ENCODE measurements around the gene PLA2G2D.

Gene PLA2G2D

DNA sequence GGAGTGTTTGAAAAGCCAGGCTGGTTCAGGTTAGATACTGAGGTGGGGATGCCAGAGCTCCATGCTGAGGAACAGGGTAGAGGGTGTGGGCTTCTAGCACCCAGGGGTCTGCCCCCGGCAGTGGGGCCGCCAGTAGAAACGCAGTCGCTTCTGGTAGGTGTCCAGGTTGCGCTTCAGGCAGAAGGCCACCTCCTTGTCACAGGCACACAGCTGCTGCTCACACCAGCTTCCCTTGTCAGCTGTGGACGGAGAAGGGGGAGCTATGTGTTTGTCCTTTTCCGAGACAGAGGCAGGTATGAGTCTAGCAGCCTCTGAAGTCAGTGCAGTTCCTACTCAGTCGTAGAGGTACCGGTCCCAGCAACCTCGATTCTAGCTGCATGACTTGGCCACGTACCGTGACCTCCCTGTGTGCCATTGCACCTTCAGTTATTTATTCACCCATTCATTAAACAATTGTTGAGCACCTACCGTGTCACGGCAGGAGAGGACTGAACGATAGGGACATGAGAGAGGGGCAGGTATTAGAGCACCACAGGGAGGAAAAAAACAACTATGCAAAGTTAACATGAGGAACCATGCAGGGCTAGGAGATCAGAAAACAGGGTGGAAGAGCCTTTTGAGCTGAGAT, 5.2 kb downstream of the PLA2G2D start:
- no peak for DNase-seq (ENCODE audit: low read depth)

DNA sequence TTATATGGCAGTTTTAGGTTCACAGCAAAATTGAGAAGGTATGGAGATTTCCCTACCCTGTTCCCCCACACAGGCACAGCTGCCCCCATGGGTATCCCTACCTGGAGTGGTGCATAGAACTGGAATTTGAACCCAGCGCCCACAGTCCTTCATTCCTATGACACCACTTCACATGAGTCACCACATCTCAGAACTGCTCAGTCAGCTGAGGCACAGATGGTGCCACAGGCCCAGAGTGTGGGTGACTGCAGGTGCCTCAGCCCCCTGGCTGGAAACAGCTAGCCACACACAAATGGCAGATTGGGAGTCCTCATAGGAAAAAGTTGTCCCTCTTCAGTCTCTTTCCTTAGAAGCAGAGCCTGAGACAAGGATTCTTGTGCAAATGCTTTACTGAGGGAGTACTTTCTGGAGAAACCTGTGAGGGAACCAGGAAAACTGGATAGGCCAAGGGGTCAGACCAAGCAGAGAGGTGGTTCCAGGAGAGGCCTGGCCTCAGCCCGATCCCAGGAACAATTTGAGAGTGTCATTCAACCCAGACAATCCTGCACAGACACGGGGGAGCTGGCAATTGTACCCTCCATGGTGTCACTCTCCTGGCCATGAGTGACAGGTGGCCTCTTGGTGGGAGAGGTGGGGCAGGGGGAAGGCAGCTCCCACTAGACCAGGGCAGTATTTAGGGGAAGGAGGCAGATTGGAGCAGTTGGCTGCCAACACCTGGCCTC, 6.9 kb downstream of the PLA2G2D start:
- no peak for DNase-seq (ENCODE audit: low read depth)

DNA sequence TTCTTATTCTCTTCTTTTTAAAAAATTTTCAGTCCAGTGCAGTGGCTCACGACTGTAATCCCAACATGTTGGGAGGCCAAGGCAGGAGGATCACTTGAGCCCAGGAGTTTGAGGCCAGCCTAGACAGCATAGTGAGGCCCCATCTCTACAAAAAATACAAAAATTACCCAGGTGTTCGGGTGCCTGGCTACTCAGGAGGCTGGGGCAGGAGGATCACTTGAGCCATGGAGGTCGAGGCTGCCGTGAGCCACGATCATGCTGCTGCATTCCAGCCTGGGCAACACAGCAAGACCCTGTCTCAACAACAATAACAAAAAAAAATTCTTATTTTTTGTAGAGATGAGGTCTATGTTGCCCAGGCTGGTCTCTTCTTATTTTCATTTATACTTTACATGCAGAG, 7.9 kb downstream of the PLA2G2D start:
- no peak for DNase-seq (ENCODE audit: low read depth)

DNA sequence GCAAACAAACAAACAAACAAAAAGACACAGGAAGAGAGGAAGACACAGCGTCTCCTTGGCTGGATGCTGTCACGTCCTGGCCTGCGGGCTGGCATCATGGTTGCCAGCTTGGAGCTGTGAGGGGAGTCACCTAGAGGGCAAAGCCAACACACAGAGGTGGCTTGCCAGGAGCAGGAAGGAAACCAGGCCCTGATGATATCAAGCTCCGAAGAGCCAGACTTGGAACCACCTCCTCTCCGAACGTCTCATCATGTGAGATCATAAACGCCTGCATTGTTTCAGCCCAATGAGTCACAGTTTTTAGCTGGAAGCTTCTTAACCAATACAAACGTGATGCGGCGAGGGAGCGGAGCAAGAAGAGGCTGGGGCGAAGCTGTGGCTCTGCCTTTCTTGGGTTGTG, 8.7 kb downstream of the PLA2G2D start:
- no peak for DNase-seq (ENCODE audit: low read depth)

DNA sequence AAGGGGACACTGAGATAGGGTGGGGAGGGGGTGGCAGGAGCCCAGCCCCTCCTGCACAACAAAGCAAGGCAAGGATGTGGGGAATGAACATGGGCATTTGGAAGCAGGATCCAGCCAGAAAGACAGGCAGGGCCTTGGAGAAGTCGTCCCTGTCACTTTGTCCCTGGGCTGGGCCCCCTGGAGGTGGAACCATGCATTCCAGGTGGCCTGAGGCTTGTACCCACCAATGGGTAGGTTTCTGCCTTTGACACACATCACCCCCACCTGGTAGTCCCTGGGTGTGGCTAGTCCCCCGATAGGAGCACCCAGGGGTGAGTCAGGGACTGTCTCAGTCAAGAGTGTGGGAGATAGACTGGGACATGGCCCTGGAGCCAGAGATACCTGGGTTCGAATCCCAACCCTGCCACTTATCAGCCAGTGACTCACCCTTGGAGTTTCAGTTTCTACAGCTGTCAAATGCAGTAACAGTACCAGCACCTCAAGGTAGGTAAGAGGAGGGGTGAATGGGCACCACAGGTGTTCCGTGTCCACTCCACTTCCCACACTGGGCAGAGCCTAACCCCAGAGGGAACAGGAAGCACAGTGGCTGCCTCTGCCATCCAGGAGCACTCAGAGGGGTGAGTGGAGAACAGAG, 10.0 kb downstream of the PLA2G2D start:
- no peak for DNase-seq (ENCODE audit: low read depth)

DNA sequence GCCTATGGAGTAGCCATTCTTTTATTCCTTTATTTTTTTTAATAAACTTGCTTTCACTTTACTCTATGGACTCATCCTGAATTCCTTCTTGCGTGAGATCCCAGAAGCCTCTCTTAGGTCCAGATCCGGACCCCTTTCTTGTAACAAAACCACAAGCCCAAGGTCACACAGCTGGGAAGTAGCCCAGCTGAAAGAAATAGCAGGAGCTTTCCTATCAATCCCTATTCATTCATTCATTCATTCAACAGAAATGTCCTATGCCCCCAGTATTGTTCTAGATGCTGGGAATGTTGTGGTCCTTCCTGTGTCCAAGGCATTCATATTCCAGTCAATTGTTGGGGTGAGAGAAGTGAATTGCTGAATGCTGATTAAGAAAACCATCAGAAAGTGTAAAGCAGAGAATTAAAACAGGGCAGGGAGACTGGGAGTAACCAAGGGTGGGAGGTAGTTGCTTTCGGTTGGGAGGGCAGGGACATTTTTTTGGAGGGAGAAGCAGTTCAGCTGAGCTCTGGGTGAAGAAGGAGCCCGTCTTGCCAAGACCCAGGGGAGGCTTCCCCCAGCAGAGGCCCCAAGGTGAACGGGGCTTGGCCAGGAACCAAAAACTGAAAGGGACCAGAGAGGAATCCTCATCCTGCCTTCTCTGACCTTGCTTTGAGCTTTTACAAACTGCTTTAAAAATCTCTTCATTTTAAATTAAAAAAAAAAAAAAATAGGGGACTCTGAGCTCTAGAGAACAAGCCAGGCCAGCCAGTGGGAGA, 10.8 kb downstream of the PLA2G2D start:
- no peak for DNase-seq (ENCODE audit: low read depth)

DNA sequence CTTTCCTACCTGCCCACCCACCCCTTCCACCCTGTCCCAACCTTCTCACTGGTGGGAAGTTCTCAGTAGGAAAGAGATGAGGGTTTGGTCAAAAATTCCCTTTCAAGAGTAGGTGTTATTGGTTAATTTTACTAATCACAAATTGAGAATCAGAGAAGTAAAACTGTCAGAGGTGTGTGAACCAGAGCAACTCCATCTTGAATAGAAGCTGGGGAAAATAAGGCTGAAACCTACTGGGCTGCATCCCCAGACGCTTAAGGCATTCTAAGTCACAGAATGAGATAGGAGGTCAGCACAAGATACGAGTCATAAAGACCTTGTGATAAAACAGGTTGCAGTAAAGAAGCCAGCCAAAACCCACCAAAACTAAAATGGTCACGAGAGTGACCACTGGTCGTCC, 11.5 kb downstream of the PLA2G2D start:
- no peak for DNase-seq (ENCODE audit: low read depth)

DNA sequence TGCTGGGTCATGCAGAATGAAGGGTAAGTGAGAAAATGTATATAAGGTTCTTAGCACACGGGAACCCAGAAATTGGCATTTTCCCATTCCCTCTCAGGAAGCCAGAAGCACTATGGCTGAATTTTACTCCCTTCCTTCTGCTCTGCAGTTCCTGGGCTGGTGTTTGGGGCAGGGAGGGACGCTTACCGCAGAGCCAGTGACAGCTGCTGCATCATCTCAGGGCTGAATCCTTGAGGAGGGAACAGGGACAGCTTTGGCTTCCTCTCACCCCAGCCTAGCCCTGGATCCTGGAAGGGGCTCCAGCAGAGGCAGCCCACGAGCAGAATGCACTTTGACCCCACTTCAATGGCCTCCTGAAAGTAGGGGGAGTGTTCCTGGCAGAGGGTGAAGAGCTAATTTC, 12.0 kb downstream of the PLA2G2D start:
- DNase-seq (ENCODE audit: low read depth), result no peak

DNA sequence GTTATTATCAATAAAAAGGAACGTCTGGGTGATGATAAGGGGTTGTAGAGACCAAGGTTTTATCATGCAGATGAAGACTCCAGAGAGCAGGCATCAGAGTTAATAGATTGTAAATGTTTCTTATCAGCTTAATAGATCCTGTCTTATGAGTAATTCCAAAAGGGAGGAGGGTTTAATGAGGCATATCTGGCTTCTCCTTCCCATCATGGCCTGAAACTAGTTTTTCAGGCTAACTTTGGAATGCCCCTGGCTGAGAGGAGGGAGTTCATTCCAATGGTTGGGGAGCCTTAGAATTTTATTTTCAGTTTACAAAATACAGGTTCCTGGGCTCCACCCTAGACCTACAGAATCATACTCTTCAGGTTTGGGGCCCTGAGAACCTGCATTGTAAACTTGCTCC, 13.5 kb downstream of the PLA2G2D start:
- DNase-seq (ENCODE audit: low read depth), result no peak

DNA sequence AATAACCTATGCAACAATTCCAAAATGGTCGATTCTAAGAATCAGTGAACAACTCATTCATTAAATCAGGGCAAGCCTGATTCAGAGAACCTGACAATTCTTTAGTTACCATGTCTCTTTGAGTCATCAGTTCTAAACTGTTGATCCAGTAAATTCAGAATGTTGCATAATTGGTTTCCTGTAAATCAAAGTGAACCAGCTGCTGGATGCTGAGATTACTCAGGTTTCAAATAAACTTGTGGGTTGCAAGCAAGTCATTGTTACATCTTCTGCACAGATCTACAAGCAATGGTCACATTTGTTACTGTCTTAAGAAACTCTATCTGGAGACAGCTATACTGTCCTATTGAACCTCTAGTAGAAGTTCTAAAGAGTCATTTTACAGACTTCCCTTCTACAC, 16.5 kb downstream of the PLA2G2D start:
- DNase-seq (ENCODE audit: low read depth), result no peak

DNA sequence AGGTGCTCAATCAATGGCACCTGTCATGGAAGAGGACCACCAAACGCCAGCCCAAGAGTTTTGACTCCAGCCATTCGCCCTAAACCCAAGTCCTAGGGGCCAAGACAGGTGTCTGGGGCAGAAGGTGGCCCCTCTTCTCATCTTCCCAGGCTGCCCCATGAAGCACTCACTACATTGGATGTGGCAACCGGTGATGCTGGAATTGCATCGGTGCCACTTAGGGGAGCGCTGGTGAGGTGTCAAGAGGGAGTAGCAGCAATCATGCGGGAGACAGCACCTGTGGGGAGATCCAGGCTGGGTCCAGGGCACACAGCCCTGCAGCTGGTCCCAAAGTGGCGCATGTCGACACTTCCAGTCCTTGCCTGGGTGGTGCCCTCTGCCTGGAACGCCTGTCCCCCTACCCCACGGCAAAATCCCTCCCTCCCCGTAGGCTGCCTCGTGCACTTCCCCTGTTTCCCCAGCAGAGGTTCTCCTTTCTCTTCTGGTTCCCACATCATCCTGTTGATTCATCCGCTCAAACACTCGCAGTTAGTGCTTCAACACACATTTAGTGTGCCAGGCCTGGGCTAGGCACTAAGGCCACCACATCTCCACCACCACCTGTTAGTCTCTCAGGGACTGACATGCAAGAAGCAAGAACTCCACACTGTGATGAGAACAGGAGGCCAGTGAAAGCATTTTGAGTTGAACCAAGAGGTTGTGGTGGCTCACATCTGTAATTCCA, 18.5 kb downstream of the PLA2G2D start:
- peak; percentile 4 for DNase-seq (ENCODE audit: low read depth)

DNA sequence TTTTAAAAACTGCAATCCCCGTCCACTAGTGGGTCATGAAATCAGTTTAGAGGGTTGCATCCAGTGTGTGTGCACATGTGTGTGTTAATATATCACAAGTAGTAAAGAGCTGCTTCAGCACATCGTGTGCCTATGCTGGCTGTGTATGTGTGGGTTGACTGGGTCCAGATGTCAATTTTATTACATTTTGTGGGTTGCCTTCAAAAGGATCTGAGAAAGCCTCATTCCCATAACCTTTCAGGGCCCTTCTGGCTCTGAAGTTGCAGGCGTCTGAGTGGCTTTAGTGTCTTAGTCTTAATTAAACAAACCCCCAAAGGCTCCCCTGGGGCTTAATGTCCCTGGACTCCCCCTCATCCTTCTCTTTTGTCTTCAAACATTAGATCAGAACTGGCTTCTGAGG, 19.8 kb downstream of the PLA2G2D start:
- DNase-seq (ENCODE audit: low read depth), result no peak

DNA sequence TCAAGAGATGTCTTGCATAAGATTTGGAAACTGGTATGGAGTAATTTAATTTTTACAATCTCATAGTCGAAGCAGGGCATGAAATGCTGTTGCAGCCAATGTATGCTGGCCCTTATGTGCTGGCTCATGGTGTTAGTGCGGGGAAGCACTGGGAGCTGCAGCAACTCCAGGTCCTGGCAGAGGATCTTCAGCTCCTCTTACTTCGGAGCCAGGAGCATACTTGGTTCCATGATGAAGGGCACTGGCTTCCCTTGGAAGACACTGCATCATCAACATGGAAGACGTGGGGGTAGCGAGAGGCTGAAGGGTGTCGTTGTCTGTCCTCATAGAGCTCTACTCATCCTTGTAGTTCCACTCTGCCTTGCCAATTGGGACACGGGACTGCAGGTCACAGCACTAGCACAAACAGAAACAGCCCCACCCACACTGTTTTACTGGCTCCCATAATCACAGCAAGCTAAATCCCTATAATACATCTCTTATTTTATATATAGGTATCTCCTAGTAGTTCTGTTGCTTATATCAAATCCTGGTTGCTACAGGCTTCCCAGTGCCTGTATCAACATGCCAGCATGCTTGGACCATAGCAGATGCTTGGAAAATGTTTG, 22.4 kb downstream of the PLA2G2D start:
- no peak for DNase-seq (ENCODE audit: low read depth)

DNA sequence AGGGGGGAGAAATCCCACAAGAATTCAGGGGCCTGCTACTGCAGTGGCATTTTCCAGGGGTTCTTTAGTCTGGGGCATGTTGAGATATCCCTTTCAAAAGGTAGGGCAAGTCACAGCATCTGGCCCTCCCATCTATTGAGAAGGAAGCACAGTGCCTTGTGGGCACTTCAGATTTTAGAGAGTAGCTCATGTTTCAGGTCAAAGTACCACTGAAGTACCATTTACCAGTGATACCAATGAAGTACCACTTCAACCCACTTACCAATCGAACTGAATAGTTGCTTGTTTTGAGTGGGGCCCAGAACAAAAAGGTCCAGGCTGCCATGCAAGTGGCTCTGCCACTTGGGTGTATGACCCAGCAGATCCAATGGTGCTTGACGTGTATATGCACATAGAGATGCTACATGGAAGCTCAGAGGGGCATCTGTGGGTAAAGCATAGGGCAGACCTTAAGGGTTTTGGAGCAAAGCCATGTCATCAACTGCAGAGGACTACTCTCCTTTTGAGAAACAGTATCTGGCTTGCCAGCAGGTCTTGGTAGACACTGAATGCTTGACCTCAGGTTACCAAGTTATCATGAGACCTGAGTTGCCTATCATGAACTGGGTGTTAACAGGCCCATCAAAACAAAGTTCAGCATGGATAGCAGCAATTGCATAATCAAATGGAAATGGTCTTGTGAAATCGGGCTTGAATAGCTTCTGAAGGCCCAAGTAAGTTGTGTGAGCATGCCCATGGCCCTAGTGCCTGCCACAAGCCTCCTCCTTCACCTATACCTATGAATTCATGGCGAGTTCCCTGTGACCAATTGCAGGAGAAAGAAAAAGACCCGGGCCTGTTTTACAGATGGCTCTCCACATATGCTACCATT, 23.5 kb downstream of the PLA2G2D start:
- no peak for DNase-seq (ENCODE audit: low read depth)

DNA sequence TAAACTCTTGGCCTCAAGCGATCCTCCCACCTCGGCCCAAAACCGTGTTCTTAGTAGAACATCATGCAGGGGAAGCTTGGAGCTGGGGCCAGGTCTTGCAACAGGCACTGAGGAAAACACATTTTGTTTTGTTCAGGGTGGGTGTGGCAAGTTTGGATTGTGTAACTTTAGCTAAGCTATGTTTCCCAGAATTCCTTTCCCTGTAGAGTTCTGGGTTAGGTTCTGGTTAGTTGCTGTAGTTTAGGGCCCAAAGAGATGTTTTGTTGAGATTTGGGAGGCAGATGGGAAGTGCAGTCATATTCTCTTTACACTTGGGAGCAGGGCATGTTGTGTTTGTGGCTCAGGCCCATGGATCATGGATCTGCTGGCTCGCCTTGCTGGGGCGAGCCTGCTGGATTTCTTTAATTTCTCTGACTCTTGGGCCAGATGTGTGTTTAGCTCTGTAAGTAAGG, 25.4 kb downstream of the PLA2G2D start:
- no peak for DNase-seq (ENCODE audit: low read depth)

DNA sequence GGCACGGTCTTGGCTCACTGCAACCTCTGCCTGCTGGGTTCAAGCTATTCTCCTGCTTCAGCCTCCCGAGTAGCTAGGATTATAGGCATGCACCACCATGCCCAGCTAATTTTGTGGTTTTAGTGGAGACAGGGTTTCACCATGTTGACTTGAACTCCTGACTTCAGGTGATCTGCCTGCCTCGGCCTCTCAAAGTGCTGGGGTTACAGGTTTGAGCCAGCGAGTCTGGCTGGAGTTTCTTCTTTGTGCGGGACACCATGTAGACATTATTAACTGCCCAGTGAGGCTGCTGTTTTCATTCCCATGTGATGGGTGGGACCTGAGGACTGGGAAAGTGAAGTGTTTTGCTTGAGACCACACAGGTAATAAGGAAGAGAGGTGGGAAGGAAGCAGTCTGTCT, 26.0 kb downstream of the PLA2G2D start:
- no peak for DNase-seq (ENCODE audit: low read depth)

DNA sequence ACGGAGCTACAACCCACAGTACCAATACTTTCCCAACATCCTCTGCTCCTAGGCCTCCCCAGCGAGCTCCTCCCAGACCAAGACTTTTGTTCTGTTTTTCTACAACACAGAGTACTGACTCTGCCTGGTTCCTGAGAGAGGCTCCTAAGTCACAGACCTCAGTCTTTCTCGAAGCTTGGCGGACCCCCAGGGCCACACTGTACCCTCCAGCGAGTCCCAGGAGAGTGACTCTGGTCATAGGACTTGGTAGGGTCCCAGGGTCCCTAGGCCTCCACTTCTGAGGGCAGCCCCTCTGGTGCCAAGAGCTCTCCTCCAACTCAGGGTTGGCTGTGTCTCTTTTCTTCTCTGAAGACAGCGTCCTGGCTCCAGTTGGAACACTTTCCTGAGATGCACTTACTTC, 28.7 kb downstream of the PLA2G2D start:
- DNase-seq (ENCODE audit: low read depth), result no peak

DNA sequence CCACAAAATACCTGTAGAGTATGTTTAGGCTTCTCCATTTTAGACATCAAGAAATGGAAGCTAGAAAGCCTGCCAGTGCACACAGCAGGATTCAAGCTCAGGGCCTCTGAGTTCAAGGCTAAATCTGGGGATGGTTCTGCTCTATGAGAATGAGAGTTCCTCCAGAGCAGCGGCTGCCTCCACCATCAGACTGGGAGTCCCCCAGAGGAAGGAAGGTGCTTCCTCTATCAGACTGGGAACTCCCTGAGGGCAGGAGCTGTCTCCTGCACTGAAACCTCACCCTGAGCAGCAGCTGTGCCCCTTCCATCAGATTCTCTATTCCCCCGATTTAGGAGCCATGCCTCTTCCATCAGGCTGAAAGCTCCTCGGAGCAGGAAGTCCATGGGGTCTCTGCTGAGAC, 29.2 kb downstream of the PLA2G2D start:
- no peak for DNase-seq (ENCODE audit: low read depth)

DNA sequence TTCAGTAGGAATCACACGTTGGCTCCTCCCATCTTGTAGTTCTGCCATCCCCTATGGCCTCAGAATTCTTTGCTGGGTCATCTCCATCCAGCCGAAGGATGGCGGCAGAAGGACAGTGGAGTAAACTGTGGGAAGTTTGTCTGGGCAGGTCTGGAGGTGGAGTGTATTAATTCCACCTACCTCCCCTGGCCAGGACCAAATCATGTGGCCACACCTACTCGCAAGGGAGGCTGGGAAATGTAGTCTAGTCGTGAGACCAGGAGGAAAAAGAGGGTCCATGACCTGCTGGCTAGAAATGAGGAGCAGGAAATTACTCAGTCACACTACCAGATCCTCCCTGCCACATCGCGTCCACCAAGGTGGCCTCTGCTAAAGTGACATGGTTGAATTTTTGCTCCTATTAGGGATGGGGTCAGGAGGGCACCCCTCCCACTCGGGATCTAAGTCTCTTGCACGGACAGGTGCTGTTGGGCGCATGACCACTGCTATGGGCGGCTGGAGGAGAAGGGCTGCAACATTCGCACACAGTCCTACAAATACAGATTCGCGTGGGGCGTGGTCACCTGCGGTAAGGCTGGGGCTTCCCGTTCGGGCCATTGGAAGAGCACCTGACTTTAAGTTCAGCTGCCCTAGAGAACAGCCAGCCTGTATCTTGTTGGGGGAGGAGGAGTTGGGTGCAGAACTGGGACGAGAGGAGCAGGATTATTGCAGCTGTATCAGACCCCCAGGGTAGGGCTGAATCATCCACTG, 29.8 kb downstream of the PLA2G2D start:
- no peak for DNase-seq (ENCODE audit: low read depth)

DNA sequence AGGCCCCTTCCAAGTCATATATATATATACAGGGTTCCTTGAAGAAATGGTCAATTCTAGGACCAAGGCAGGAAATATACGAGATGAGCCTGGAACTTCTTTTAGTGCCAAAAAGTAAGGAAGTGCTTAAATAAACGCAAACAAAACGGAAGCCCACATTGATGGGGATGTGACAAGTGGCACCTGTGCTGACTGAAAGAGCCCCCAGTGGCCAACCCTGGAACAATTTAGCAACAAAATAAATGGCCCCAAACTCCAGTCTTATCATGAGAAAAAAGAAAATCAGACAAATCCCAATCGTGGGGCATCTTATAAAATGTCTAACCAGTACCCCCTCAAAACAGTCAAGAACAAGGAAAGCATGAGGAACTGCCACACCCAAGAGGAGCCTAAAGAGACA, 31.7 kb downstream of the PLA2G2D start:
- DNase-seq (ENCODE audit: low read depth), result no peak

Data from HS-27A (cell line).